Heart left ventricle (tissue), 13 donors: ENCODE results near the gene UBE3B.

ENCODE experiments used
- POLR2A ChIP-seq, 2 donors: fragments of 450-650 bp; IDR thresholded peaks; one replicate each; pipeline ENCODE4 v1.6.1; 2017; ENCODE audit warnings: antibody characterized with exemption in 2 of 2, mild to moderate bottlenecking in 2 of 2, moderate library complexity in 2 of 2
- TF ChIP-seq, protein P1 (sequence below), 12 donors: fragments of 200-600 bp; sonication (generic) in 4 of 12; IDR thresholded peaks; one replicate each; pipeline versions ENCODE4 v1.5.0 to v1.8.0; 2018 to 2022; ENCODE audit warnings: antibody characterized with exemption in 12 of 12, mild to moderate bottlenecking in 5 of 12
- donor health status: ischemic (EF 13 %, LVEDD 7.1; RV severe dilation, severe dysfunction).
- donor health status: DM: no; HTN: yes; CAD: no.
- donor health status: DM: no; HTN: no; CAD: no.
- donor health status: ischemic (EF 25% LVEDD 6.9; RV normal size, moderate dysfunction).
- donor health status: ischemic (EF 25% LVEDD 5.7; RV mildly dilated, moderate dysfunction).
- donor health status: ischemic (EF 35%, LVEDD 5.7; RV mildly dilated, moderate dysfunction).
- donor health status: nonischemic (EF 11% LVEDD 7.7; RV severe dilation, severe dysfunction).
- donor health status: DM: yes; HTN: yes; CAD: no.
- donor health status: PGD.
- donor health status: ischemic (EF 29% LVEDD 5.4; RV normal size, mild dysfunction).
- donor health status: nonischemic (EF 23%, LVEDD 6.1; RV moderate dilation, normal function).

DNA sequence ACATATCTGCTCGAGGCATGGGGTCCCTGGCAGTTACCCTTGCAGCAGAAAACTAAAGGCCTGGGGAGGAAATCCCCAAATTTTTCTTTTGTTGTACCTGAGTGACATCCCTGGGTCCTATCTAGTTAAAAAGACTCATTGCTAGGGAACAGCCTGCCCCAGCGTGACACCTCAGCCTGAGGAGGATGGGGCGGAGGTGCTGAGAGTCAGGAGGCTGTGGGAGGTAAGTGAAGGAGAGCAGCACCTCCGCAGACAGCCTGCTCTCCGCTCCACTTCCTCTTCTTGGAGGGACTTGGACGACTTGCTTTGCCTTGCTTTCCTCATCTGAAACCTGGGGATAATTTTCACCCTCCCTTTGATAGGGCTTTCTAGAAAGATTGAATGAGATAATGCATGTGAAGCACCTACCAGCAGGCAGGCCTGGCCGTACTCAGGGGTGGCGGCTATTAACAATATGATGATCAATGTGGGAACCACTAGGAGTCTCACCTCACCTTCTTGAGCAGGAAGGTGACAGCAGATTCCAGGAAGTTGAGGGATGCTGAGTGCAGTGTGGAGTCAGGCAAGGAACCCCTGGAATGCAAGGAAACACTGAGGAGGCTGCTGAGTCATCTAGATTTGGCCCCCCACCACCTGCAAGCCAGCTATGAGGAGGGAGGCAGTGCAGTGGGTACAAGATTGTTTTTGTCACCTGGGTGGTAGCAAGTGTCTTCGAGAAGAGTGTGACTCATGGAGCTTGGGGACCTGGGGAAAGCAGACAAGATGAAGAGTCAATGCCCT is 23.2 kb downstream of the UBE3B start:
- TF ChIP-seq, protein P1, sequence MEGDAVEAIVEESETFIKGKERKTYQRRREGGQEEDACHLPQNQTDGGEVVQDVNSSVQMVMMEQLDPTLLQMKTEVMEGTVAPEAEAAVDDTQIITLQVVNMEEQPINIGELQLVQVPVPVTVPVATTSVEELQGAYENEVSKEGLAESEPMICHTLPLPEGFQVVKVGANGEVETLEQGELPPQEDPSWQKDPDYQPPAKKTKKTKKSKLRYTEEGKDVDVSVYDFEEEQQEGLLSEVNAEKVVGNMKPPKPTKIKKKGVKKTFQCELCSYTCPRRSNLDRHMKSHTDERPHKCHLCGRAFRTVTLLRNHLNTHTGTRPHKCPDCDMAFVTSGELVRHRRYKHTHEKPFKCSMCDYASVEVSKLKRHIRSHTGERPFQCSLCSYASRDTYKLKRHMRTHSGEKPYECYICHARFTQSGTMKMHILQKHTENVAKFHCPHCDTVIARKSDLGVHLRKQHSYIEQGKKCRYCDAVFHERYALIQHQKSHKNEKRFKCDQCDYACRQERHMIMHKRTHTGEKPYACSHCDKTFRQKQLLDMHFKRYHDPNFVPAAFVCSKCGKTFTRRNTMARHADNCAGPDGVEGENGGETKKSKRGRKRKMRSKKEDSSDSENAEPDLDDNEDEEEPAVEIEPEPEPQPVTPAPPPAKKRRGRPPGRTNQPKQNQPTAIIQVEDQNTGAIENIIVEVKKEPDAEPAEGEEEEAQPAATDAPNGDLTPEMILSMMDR (IDR thresholded peaks at IDR 0.05) = no peak
- TF ChIP-seq POLR2A (IDR thresholded peaks at IDR 0.05) = no peak
